Measurements from ENCODE around the gene FAM204A.

GRCh38 chr10:118305730-118306129, 36.4 kb downstream of the FAM204A start:
- TF ChIP-seq PATZ1 (CRISPR knock-in tag; IDR thresholded peaks at IDR 0.05; ENCODE audit: borderline replicate concordance) (no peak), ZFP3 (CRISPR knock-in tag; IDR thresholded peaks at IDR 0.05) (no peak), RARB (CRISPR knock-in tag; IDR thresholded peaks at IDR 0.05) (no peak), CSDC2 (CRISPR knock-in tag; IDR thresholded peaks at IDR 0.05) (no peak), BACH2 (CRISPR knock-in tag; IDR thresholded peaks at IDR 0.05; ENCODE audit: borderline replicate concordance) (no peak), ZNF8 (CRISPR knock-in tag; IDR thresholded peaks at IDR 0.05) (no peak), ZNF70 (CRISPR knock-in tag; IDR thresholded peaks at IDR 0.05) (no peak), OSR1 (CRISPR knock-in tag; IDR thresholded peaks at IDR 0.05) (no peak), PPARA (CRISPR knock-in tag; IDR thresholded peaks at IDR 0.05; ENCODE audit: borderline replicate concordance) (no peak), CREB5 (CRISPR knock-in tag; IDR thresholded peaks at IDR 0.05; ENCODE audit: low read depth) (no peak)
